ENCODE measurements around the gene TMEM204.

DNA sequence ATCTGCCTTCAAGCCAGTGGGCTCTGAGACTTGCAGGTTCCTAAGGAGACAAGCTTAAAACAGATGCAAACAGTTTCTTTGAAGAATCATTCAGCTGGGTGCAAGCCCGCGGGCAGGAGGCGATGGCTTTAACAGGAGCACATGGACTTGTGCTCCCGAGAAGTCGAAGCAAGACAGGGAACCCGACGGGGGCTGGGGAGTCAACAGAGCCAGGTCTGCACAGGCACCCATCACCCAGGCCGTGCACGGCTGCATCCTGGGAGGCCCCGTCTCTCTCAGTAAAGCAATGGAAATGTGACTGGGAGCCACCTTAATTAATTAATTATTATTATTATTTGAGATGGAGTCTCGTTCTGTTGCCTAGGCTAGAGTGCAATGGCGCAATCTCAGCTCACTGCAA is 44.4 kb upstream of the TMEM204 start:
- TF ChIP-seq, protein P1, sequence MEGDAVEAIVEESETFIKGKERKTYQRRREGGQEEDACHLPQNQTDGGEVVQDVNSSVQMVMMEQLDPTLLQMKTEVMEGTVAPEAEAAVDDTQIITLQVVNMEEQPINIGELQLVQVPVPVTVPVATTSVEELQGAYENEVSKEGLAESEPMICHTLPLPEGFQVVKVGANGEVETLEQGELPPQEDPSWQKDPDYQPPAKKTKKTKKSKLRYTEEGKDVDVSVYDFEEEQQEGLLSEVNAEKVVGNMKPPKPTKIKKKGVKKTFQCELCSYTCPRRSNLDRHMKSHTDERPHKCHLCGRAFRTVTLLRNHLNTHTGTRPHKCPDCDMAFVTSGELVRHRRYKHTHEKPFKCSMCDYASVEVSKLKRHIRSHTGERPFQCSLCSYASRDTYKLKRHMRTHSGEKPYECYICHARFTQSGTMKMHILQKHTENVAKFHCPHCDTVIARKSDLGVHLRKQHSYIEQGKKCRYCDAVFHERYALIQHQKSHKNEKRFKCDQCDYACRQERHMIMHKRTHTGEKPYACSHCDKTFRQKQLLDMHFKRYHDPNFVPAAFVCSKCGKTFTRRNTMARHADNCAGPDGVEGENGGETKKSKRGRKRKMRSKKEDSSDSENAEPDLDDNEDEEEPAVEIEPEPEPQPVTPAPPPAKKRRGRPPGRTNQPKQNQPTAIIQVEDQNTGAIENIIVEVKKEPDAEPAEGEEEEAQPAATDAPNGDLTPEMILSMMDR (IDR thresholded peaks at IDR 0.05) = no peak
- no peak for TF ChIP-seq ZFX (IDR thresholded peaks at IDR 0.05; ENCODE audit: borderline replicate concordance)

All from 22Rv1 (cell line).